GM23338 (cell line): ENCODE measurements around the gene MAP3K5. TPM values are rescaled to one million over a fixed set of nuclear protein-coding genes. Genes with fewer than 3 reads are reported as not detected.

Experiments
- ATAC-seq: fragments of 200-7000 bp; cut with Tn5 transposase; 3 replicates; pipeline ENCODE4 v1.9.1; 2020
- DNase-seq: peaks from one replicate; pipeline ENCODE4 v3.0.0-alpha.2; 2015; ENCODE audit warnings: low spot score
- H2AFZ ChIP-seq: fragments of 200-600 bp; sonication (generic); 2 replicates; pipeline ENCODE4 v1.8.0; 2016; ENCODE audit warnings: antibody characterized with exemption, mild to moderate bottlenecking, moderate library complexity
- H3F3A ChIP-seq: fragments of 200-600 bp; sonication (generic); replicated peaks from 2 replicates; pipeline ENCODE4 v1.8.0; 2017; ENCODE audit warnings: antibody characterized with exemption, mixed run types, low read depth
- H3K27ac ChIP-seq: fragments of 200-600 bp; sonication (generic); 2 replicates; pipeline ENCODE4 v1.6.1; 2016; ENCODE audit warnings: low read depth
- H3K27me3 ChIP-seq: fragments of 200-600 bp; sonication (generic); 2 replicates; pipeline ENCODE4 v1.8.0; 2016; ENCODE audit warnings: mild to moderate bottlenecking, mixed run types, moderate library complexity; ENCODE audit not compliant: insufficient read depth
- H3K36me3 ChIP-seq: fragments of 200-600 bp; sonication (generic); 2 replicates; pipeline ENCODE4 v1.8.0; 2016; ENCODE audit warnings: mild to moderate bottlenecking; ENCODE audit not compliant: insufficient read depth
- H3K4me1 ChIP-seq: fragments of 200-600 bp; sonication (generic); 2 replicates; pipeline ENCODE4 v1.8.0; 2016; ENCODE audit warnings: mild to moderate bottlenecking, moderate library complexity; ENCODE audit not compliant: insufficient read depth
- H3K4me2 ChIP-seq: fragments of 200-600 bp; sonication (generic); 2 replicates; pipeline ENCODE4 v1.7.1; 2017; ENCODE audit warnings: mixed run types
- H3K4me3 ChIP-seq: fragments of 200-600 bp; sonication (generic); 2 replicates; pipeline ENCODE4 v1.6.1; 2016; ENCODE audit warnings: mixed run types
- H3K79me2 ChIP-seq: fragments of 200-600 bp; sonication (generic); replicated peaks from 2 replicates; pipeline ENCODE4 v1.8.0; 2017; ENCODE audit warnings: mild to moderate bottlenecking; ENCODE audit not compliant: insufficient read depth
- H3K9me2 ChIP-seq: fragments of 200-600 bp; sonication (generic); 2 replicates; pipeline ENCODE4 v1.8.0; 2017; ENCODE audit not compliant: insufficient read depth
- H4K20me1 ChIP-seq: fragments of 200-600 bp; sonication (generic); replicated peaks from 2 replicates; pipeline ENCODE4 v1.8.0; 2017; ENCODE audit warnings: mild to moderate bottlenecking; ENCODE audit not compliant: insufficient read depth
- H3K27ac Mint-ChIP-seq: 2 replicates; pipeline ENCODE4 v1.8.0; 2020; ENCODE audit warnings: inconsistent platforms, mild to moderate bottlenecking, moderate library complexity, mixed read lengths
- H3K27me3 Mint-ChIP-seq: 3 replicates; pipeline ENCODE4 v1.8.0; 2022; ENCODE audit warnings: low read depth, mild to moderate bottlenecking, moderate library complexity, mixed read lengths, inconsistent platforms; ENCODE audit not compliant: insufficient read depth, poor library complexity
- H3K36me3 Mint-ChIP-seq: 3 replicates; pipeline ENCODE4 v1.8.0; 2021; ENCODE audit warnings: low read depth, mild to moderate bottlenecking, inconsistent platforms, moderate library complexity, mixed read lengths
- H3K4me1 Mint-ChIP-seq: 3 replicates; pipeline ENCODE4 v1.8.0; 2020; ENCODE audit warnings: mild to moderate bottlenecking, inconsistent platforms, mixed read lengths
- H3K4me3 Mint-ChIP-seq: 3 replicates; pipeline ENCODE4 v1.8.0; 2021; ENCODE audit warnings: moderate library complexity, mild to moderate bottlenecking, inconsistent platforms, mixed read lengths
- H3K9me3 Mint-ChIP-seq: 3 replicates; pipeline ENCODE4 v1.8.0; 2020; ENCODE audit warnings: moderate library complexity, mild to moderate bottlenecking, inconsistent platforms, mixed read lengths
- CREB1 ChIP-seq: fragments of 250-450 bp; sonication (Bioruptor Pico); IDR thresholded peaks from 2 replicates; pipeline ENCODE4 v1.5.0; 2020; ENCODE audit warnings: low read depth, mild to moderate bottlenecking, moderate library complexity
- EZH2 ChIP-seq: fragments of 200-600 bp; sonication (generic); IDR thresholded peaks from one replicate; pipeline ENCODE4 v1.8.0; 2017; ENCODE audit warnings: antibody characterized with exemption, mild to moderate bottlenecking, low read depth; ENCODE audit not compliant: unreplicated experiment
- EZH2phosphoT487 ChIP-seq: fragments of 200-600 bp; sonication (generic); IDR thresholded peaks from one replicate; pipeline ENCODE4 v1.8.1; 2018; ENCODE audit warnings: antibody characterized with exemption; ENCODE audit not compliant: unreplicated experiment
- JUNB ChIP-seq: IDR thresholded peaks from one replicate; pipeline ENCODE4 v1.6.1; 2016; ENCODE audit warnings: antibody characterized with exemption; ENCODE audit not compliant: unreplicated experiment
- NANOG ChIP-seq: IDR thresholded peaks from 2 replicates; pipeline ENCODE4 v1.6.1; 2016; ENCODE audit warnings: antibody characterized with exemption, borderline replicate concordance
- POLR2AphosphoS5 ChIP-seq: IDR thresholded peaks from 2 replicates; pipeline ENCODE4 v1.6.1; 2016; ENCODE audit warnings: antibody characterized with exemption, low read depth
- STAT1 ChIP-seq: IDR thresholded peaks from one replicate; pipeline ENCODE4 v1.6.1; 2016; ENCODE audit warnings: antibody characterized with exemption; ENCODE audit not compliant: unreplicated experiment
- ZNF114 ChIP-seq: fragments of 250-450 bp; sonication (Bioruptor Pico); IDR thresholded peaks from 2 replicates; pipeline ENCODE4 v1.5.0; 2020; ENCODE audit warnings: mild to moderate bottlenecking, moderate library complexity
- ZNF331 ChIP-seq: fragments of 250-450 bp; sonication (Bioruptor Pico); IDR thresholded peaks from 2 replicates; pipeline ENCODE4 v1.5.0; 2020; ENCODE audit warnings: low read depth, mild to moderate bottlenecking, moderate library complexity
- polyA plus RNA-seq: library from polyadenylated mRNA; unstranded; fragments of >200 nt; fragmentation: Nextera tagmentation; extraction: Ambion mirVana; gene quantifications from 2 replicates; pipeline ENCODE4 v1.2.1, GENCODE V29; 2016
- total RNA-seq: library from RNA; depleted of rRNA; stranded (reverse); fragments of >200 nt; shearing (Covaris generic); gene quantifications from 2 replicates; pipeline ENCODE4 v1.2.3, GENCODE V29; 2014
- TF ChIP-seq, protein P1 (sequence below): IDR thresholded peaks from one replicate; pipeline ENCODE4 v1.6.1; 2018; ENCODE audit warnings: antibody characterized with exemption; ENCODE audit not compliant: unreplicated experiment
- TF ChIP-seq, protein P2 (sequence below): IDR thresholded peaks from 2 replicates; pipeline ENCODE4 v1.6.1; 2016; ENCODE audit warnings: antibody characterized with exemption
- TF ChIP-seq, protein P3 (sequence below), 2 experiments: fragments of 200-600 bp in 1 of 2; sonication (generic) in 1 of 2; conservative IDR thresholded peaks; 2 replicates each; pipeline versions ENCODE4 v1.5.1 to v1.6.1; 2016 to 2017; ENCODE audit warnings: antibody characterized with exemption in 2 of 2, low read depth in 2 of 2, mild to moderate bottlenecking in 2 of 2, moderate library complexity in 1 of 2
- TF ChIP-seq, protein P4 (sequence below): fragments of 250-450 bp; sonication (Bioruptor Pico); IDR thresholded peaks from 2 replicates; pipeline ENCODE4 v1.5.0; 2020; ENCODE audit warnings: mild to moderate bottlenecking, moderate library complexity

Gene MAP3K5
- total and polyA plus RNA-seq, 2 experiments from 2014 or later, result 0.76 to 2.8 TPM

DNA sequence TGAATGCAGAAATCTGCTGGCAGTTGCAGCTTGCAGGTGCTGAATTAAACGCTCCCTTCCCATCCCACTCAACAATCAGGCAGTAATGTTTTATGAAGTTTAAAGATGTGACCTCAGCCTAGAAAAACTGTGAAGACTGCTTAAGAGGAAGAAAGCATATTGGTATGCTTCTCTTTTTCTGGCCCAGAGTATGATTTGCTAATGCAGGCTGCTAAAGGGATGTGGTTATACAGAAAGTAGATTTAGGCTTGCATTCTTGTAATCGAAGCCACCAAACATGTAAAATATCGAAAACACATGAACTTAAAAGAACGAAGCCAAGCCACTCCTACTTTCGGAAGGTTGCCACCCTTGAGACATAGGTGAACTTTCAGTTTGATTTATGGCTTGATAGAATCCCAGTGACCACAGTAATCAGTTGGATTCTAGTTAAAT lies 40.7 kb downstream of the MAP3K5 start:
- no peak overlapping the region for H3K4me3 ChIP-seq
- H4K20me1 ChIP-seq, result no peaks in the 10 kb centered on the region
- H3K27ac Mint-ChIP-seq, result no peak overlapping the region
- peaks cover 6% of the 10 kb centered on the region for H3K27me3 Mint-ChIP-seq
- no peaks in the 10 kb centered on the region for H3K9me2 ChIP-seq
- H3K9me3 Mint-ChIP-seq, result no peaks in the 10 kb centered on the region
- TF ChIP-seq EZH2 (no peak), ZNF114 (CRISPR knock-in tag) (no peak), NANOG (no peak), CREB1 (no peak), STAT1 (no peak), JUNB (no peak), ZNF331 (CRISPR knock-in tag) (no peak), POLR2AphosphoS5 (no peak), EZH2phosphoT487 (no peak)
- TF ChIP-seq, protein P1, sequence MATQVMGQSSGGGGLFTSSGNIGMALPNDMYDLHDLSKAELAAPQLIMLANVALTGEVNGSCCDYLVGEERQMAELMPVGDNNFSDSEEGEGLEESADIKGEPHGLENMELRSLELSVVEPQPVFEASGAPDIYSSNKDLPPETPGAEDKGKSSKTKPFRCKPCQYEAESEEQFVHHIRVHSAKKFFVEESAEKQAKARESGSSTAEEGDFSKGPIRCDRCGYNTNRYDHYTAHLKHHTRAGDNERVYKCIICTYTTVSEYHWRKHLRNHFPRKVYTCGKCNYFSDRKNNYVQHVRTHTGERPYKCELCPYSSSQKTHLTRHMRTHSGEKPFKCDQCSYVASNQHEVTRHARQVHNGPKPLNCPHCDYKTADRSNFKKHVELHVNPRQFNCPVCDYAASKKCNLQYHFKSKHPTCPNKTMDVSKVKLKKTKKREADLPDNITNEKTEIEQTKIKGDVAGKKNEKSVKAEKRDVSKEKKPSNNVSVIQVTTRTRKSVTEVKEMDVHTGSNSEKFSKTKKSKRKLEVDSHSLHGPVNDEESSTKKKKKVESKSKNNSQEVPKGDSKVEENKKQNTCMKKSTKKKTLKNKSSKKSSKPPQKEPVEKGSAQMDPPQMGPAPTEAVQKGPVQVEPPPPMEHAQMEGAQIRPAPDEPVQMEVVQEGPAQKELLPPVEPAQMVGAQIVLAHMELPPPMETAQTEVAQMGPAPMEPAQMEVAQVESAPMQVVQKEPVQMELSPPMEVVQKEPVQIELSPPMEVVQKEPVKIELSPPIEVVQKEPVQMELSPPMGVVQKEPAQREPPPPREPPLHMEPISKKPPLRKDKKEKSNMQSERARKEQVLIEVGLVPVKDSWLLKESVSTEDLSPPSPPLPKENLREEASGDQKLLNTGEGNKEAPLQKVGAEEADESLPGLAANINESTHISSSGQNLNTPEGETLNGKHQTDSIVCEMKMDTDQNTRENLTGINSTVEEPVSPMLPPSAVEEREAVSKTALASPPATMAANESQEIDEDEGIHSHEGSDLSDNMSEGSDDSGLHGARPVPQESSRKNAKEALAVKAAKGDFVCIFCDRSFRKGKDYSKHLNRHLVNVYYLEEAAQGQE, result no peak
- TF ChIP-seq, protein P2, sequence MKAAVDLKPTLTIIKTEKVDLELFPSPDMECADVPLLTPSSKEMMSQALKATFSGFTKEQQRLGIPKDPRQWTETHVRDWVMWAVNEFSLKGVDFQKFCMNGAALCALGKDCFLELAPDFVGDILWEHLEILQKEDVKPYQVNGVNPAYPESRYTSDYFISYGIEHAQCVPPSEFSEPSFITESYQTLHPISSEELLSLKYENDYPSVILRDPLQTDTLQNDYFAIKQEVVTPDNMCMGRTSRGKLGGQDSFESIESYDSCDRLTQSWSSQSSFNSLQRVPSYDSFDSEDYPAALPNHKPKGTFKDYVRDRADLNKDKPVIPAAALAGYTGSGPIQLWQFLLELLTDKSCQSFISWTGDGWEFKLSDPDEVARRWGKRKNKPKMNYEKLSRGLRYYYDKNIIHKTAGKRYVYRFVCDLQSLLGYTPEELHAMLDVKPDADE, result no peak
- TF ChIP-seq, protein P3, sequence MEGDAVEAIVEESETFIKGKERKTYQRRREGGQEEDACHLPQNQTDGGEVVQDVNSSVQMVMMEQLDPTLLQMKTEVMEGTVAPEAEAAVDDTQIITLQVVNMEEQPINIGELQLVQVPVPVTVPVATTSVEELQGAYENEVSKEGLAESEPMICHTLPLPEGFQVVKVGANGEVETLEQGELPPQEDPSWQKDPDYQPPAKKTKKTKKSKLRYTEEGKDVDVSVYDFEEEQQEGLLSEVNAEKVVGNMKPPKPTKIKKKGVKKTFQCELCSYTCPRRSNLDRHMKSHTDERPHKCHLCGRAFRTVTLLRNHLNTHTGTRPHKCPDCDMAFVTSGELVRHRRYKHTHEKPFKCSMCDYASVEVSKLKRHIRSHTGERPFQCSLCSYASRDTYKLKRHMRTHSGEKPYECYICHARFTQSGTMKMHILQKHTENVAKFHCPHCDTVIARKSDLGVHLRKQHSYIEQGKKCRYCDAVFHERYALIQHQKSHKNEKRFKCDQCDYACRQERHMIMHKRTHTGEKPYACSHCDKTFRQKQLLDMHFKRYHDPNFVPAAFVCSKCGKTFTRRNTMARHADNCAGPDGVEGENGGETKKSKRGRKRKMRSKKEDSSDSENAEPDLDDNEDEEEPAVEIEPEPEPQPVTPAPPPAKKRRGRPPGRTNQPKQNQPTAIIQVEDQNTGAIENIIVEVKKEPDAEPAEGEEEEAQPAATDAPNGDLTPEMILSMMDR (conservative IDR thresholded peaks at IDR 0.05; ENCODE audit: low read depth in 2 of 2), result no peak
- TF ChIP-seq, protein P4, sequence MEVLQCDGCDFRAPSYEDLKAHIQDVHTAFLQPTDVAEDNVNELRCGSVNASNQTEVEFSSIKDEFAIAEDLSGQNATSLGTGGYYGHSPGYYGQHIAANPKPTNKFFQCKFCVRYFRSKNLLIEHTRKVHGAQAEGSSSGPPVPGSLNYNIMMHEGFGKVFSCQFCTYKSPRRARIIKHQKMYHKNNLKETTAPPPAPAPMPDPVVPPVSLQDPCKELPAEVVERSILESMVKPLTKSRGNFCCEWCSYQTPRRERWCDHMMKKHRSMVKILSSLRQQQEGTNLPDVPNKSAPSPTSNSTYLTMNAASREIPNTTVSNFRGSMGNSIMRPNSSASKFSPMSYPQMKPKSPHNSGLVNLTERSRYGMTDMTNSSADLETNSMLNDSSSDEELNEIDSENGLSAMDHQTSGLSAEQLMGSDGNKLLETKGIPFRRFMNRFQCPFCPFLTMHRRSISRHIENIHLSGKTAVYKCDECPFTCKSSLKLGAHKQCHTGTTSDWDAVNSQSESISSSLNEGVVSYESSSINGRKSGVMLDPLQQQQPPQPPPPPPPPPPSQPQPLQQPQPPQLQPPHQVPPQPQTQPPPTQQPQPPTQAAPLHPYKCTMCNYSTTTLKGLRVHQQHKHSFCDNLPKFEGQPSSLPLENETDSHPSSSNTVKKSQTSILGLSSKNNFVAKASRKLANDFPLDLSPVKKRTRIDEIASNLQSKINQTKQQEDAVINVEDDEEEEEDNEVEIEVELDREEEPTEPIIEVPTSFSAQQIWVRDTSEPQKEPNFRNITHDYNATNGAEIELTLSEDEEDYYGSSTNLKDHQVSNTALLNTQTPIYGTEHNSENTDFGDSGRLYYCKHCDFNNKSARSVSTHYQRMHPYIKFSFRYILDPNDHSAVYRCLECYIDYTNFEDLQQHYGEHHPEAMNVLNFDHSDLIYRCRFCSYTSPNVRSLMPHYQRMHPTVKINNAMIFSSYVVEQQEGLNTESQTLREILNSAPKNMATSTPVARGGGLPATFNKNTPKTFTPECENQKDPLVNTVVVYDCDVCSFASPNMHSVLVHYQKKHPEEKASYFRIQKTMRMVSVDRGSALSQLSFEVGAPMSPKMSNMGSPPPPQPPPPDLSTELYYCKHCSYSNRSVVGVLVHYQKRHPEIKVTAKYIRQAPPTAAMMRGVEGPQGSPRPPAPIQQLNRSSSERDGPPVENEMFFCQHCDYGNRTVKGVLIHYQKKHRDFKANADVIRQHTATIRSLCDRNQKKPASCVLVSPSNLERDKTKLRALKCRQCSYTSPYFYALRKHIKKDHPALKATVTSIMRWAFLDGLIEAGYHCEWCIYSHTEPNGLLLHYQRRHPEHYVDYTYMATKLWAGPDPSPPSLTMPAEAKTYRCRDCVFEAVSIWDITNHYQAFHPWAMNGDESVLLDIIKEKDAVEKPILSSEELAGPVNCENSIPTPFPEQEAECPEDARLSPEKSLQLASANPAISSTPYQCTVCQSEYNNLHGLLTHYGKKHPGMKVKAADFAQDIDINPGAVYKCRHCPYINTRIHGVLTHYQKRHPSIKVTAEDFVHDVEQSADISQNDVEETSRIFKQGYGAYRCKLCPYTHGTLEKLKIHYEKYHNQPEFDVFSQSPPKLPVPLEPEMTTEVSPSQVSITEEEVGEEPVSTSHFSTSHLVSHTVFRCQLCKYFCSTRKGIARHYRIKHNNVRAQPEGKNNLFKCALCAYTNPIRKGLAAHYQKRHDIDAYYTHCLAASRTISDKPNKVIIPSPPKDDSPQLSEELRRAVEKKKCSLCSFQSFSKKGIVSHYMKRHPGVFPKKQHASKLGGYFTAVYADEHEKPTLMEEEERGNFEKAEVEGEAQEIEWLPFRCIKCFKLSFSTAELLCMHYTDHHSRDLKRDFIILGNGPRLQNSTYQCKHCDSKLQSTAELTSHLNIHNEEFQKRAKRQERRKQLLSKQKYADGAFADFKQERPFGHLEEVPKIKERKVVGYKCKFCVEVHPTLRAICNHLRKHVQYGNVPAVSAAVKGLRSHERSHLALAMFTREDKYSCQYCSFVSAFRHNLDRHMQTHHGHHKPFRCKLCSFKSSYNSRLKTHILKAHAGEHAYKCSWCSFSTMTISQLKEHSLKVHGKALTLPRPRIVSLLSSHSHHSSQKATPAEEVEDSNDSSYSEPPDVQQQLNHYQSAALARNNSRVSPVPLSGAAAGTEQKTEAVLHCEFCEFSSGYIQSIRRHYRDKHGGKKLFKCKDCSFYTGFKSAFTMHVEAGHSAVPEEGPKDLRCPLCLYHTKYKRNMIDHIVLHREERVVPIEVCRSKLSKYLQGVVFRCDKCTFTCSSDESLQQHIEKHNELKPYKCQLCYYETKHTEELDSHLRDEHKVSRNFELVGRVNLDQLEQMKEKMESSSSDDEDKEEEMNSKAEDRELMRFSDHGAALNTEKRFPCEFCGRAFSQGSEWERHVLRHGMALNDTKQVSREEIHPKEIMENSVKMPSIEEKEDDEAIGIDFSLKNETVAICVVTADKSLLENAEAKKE (CRISPR knock-in tag), result no peak
- no peak overlapping the region for H3K4me2 ChIP-seq
- no peaks in the 10 kb centered on the region for H3K27me3 ChIP-seq
- H3K4me3 Mint-ChIP-seq, result no peak overlapping the region
- DNase-seq, result no peak
- no peaks in the 10 kb centered on the region for H3K36me3 ChIP-seq
- no peaks in the 10 kb centered on the region for H3K36me3 Mint-ChIP-seq
- H3F3A ChIP-seq, result no peaks in the 10 kb centered on the region
- H3K79me2 ChIP-seq, result no peaks in the 10 kb centered on the region
- no peak overlapping the region for H2AFZ ChIP-seq
- ATAC-seq, result no peak
- H3K4me1 ChIP-seq, result peaks cover 4% of the 10 kb centered on the region; the same call in 1 of the 2 replicates
- peaks cover 14% of the 10 kb centered on the region for H3K4me1 Mint-ChIP-seq
- H3K27ac ChIP-seq, result no peak overlapping the region
